ENCODE data around the gene NPAS3. TPM values are rescaled to one million over a fixed set of nuclear protein-coding genes. Genes with fewer than 3 reads are reported as not detected.

The NPAS3 gene
- total and polyA plus RNA-seq, 2 of the 8 experiments (the other 6 are each of a cell fraction or from before 2014, with no cell fraction given), result 0.11 to 0.60 TPM

GRCh38 chr14:33307691-33308251 is 369.1 kb downstream of the NPAS3 start:
- no peak for FAIRE-seq
- H2BK5ac ChIP-seq (ENCODE audit: low read depth, low read length), result no peak overlapping the region
- TF ChIP-seq NRF1 (IDR thresholded peaks at IDR 0.05; ENCODE audit: low read depth, low read length), result no peak
- no peak for TF ChIP-seq ATF3 (IDR thresholded peaks at IDR 0.05; ENCODE audit: insufficient read depth, low read depth, low read length)
- TF ChIP-seq SIN3A (conservative IDR thresholded peaks at IDR 0.05 in 1 of 2, IDR thresholded peaks at IDR 0.05 in 1 of 2; ENCODE audit: low read depth in 1 of 2, low read length in 2 of 2), result no peak
- TF ChIP-seq TCF12 (IDR thresholded peaks at IDR 0.05; ENCODE audit: low read depth, low read length), result no peak
- TF ChIP-seq SP2 (IDR thresholded peaks at IDR 0.05; ENCODE audit: low read length), result no peak
- no peak for TF ChIP-seq GABPA (IDR thresholded peaks at IDR 0.05; ENCODE audit: borderline replicate concordance, insufficient read depth, low read length)
- no peak for TF ChIP-seq SP4 (IDR thresholded peaks at IDR 0.05; ENCODE audit: low read length)
- no peak for TF ChIP-seq RXRA (IDR thresholded peaks at IDR 0.05; ENCODE audit: insufficient read depth, low read depth, low read length)
- no peak for TF ChIP-seq CBX5 (IDR thresholded peaks at IDR 0.05; ENCODE audit: low read depth, low read length)
- no peak for TF ChIP-seq E2F6 (IDR thresholded peaks at IDR 0.05)
- no peak for TF ChIP-seq GTF2F1 (IDR thresholded peaks at IDR 0.05; ENCODE audit: borderline replicate concordance, low read depth, low read length)
- no peak for TF ChIP-seq JUN (IDR thresholded peaks at IDR 0.05; ENCODE audit: low read depth, low read length)
- TF ChIP-seq TAF1 (IDR thresholded peaks at IDR 0.05; ENCODE audit: low read depth, low read length), result no peak

More at GRCh38 chr14:33307691-33308251, 369.1 kb downstream of the NPAS3 start:
- peak in 1 of 2 experiments; percentile 45 for DNase-seq (ENCODE audit: low read depth in 1 of 2, low spot score in 2 of 2)
- Histone ChIP-seq H3K18ac (ENCODE audit: extremely low read depth, low read length) (no peak overlapping the region), H4K5ac (ENCODE audit: insufficient read length, low read depth, low read length) (no peak overlapping the region), H4K20me1 (replicated peaks in 1 of 2; ENCODE audit: control insufficient read depth in 1 of 2, insufficient read depth in 2 of 2, low read length in 2 of 2) (no peaks in the 10 kb centered on the region), H3K79me1 (ENCODE audit: low read depth, low read length) (no peaks in the 10 kb centered on the region), H3K27ac (ENCODE audit: low read depth, low read length) (no peak overlapping the region), H3K4ac (replicated peaks; ENCODE audit: insufficient read length, low read depth, low read length) (no peak overlapping the region), H3K9me3 (ENCODE audit: insufficient read depth in 2 of 2, low read depth in 1 of 2, low read length in 1 of 2) (no peaks in the 10 kb centered on the region), H2BK20ac (ENCODE audit: low read length) (no peak overlapping the region), H2BK15ac (ENCODE audit: low read length) (no peak overlapping the region), H3K4me3 (ENCODE audit: extremely low read depth in 1 of 4, insufficient read depth in 2 of 4, low read depth in 3 of 4, low read length in 4 of 4) (no peak overlapping the region), H2AK5ac (ENCODE audit: low read depth, low read length) (no peak overlapping the region), H3K4me1 (replicated peaks in 1 of 4; ENCODE audit: control insufficient read depth in 3 of 4, insufficient read depth in 4 of 4, low read length in 3 of 4) (peaks cover 0 to 4% (median 0%) of the 10 kb centered on the region in 4 experiments; a peak in 2 of 7 replicates), H3K79me2 (ENCODE audit: control insufficient read depth in 1 of 2, insufficient read depth in 2 of 2, low read length in 2 of 2) (no peaks in the 10 kb centered on the region), H3K4me2 (ENCODE audit: insufficient read depth in 1 of 2, low read depth in 2 of 2, low read length in 2 of 2) (no peak overlapping the region; a peak in 1 of 4 replicates), H3K14ac (ENCODE audit: insufficient read length) (no peak overlapping the region), H3K23ac (ENCODE audit: insufficient read length) (no peak overlapping the region), H4K91ac (replicated peaks; ENCODE audit: insufficient read length, low read length) (no peak overlapping the region), H3K23me2 (ENCODE audit: low read depth, low read length) (no peaks in the 10 kb centered on the region), H2BK12ac (ENCODE audit: low read depth, low read length) (no peak overlapping the region), H4K8ac (ENCODE audit: extremely low read depth, insufficient read depth, low read length) (no peak overlapping the region), H2AFZ (ENCODE audit: low read length) (peak overlapping the region; percentile 93), H2BK120ac (replicated peaks; ENCODE audit: low read depth, low read length) (no peak overlapping the region), H3K9ac (replicated peaks in 1 of 4; ENCODE audit: extremely low read depth in 1 of 4, low read depth in 3 of 4, low read length in 3 of 4) (no peak overlapping the region), H3K27me3 (replicated peaks in 1 of 4; ENCODE audit: control insufficient read depth in 3 of 4, extremely low read depth in 1 of 4, insufficient read depth in 3 of 4, low read length in 3 of 4) (no peaks in the 10 kb centered on the region), H3K36me3 (ENCODE audit: control insufficient read depth in 2 of 4, insufficient read depth in 4 of 4, low read length in 3 of 4) (no peaks in the 10 kb centered on the region), H3K56ac (replicated peaks; ENCODE audit: insufficient read length, low read depth, low read length) (no peak overlapping the region)
- ChIA-PET CTCF (ENCODE audit: partially characterized antibody) (interaction anchor here (0.6 kb wide), 1 partner anchor 104 kb away, joined by 4 read pairs; no protein-coding TSS in a partner anchor), POLR2A (ENCODE audit: partially characterized antibody) (no interaction called here)
- 89% methylated on average over 11 of the region's 11 CpGs; no CpG with 5 or more reads in 1 of the 2 experiments for WGBS, 2 experiments (ENCODE audit: extremely low coverage in 1 of 2, insufficient coverage in 1 of 2, insufficient read length in 1 of 2, insufficient replicate concordance in 2 of 2, low coverage in 1 of 2, low lambda C conversion rate in 2 of 2, missing lambda C conversion rate in 1 of 2)

Measured in H1 (cell line).